Activated B cell treated with CpG ODN at 0.5 μM for 24 hours (primary cell): Measurements from ENCODE around the gene MYH7. TPM values are rescaled to one million over a fixed set of nuclear protein-coding genes. Genes with fewer than 3 reads are reported as not detected.

Source experiments
- ATAC-seq: fragments of 200-7000 bp; cut with Tn5 transposase; one replicate; pipeline ENCODE4 v1.10.0; 2021; ENCODE audit warnings: low read depth, mild to moderate bottlenecking, moderate library complexity
- CTCF ChIA-PET: fragments of 350-600 bp; sonication (Branson Sonifier 250); formaldehyde crosslinking; loops from one replicate; lab custom pipeline; 2021; ENCODE audit warnings: antibody characterized with exemption; lab: Charles Lee
- POLR2A ChIA-PET: fragments of 350-600 bp; sonication (Branson Sonifier 250); formaldehyde crosslinking; loops from one replicate; lab custom pipeline; 2021; ENCODE audit warnings: antibody characterized with exemption; lab: Charles Lee
- DNase-seq: peaks from one replicate; pipeline ENCODE4 v3.0.0; 2022
- H3K27ac Mint-ChIP-seq: one replicate; pipeline ENCODE4 v1.8.0; 2020; ENCODE audit warnings: mixed read lengths
- H3K27me3 Mint-ChIP-seq: one replicate; pipeline ENCODE4 v1.8.0; 2021; ENCODE audit warnings: mixed read lengths
- H3K36me3 Mint-ChIP-seq: one replicate; pipeline ENCODE4 v1.8.0; 2021; ENCODE audit warnings: low read depth, mixed read lengths
- H3K4me1 Mint-ChIP-seq: one replicate; pipeline ENCODE4 v1.8.0; 2021; ENCODE audit warnings: mixed read lengths
- H3K4me3 Mint-ChIP-seq: one replicate; pipeline ENCODE4 v1.8.0; 2020; ENCODE audit warnings: mild to moderate bottlenecking, mixed read lengths
- H3K9me3 Mint-ChIP-seq: one replicate; pipeline ENCODE4 v1.8.0; 2020; ENCODE audit warnings: mixed read lengths
- CTCF ChIP-seq: fragments of 200-600 bp; IDR thresholded peaks from one replicate; pipeline ENCODE4 v1.8.0; 2022; ENCODE audit warnings: antibody characterized with exemption, mild to moderate bottlenecking
- intact Hi-C: fragments of 100-400 bp; cut with micrococcal nuclease; formaldehyde crosslinking; loops from one replicate; pipeline ENCODE4 v1.15.1; 2024
- total RNA-seq: library from RNA; stranded (reverse); gene quantifications from 2 replicates; pipeline ENCODE4 v1.2.3, GENCODE V29; 2022

The MYH7 gene
- total RNA-seq, 1 donor from 2014 or later = not detected

DNA sequence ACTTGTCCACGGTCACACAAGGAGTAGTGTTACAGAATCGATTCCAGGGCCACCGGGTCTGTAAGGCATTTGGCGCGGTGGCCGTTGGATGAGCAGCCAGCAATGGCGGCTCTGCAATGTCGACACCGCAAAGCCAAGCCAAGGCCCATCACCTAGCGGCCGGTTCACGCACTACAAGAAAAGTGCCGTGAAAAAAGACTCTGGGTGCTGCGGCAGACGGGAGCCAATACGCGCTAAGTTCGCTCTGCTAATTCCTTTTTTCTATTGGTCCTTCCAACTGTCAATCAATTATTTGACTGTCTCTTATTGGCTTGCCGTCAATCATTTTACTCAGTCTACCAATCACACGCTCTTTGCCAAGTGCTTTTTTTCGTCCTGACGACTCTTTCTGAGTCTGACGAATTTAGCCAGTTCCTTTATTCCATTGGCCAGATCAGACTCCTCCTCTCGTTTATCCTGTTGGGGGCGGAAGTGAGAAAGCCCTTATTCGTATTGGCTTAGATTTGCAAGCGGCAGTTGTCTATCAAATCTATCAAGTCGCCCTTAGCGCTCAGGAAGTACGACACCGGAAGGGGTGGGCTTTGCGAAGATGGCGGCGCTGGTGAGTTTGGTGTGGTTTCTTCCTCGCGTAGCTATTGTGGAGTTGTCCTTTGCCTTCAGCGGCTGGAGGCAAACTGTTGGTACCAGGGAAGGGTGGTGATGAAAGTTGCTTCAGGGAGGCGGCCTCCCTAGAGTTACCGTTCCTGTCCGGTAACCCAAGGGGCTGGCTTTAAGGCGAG, 33.9 kb upstream of the MYH7 start, which contains the start of gene NGDN:
NGDN (plus strand) TSS at position 577 of the 779 bp plus-strand sequence; CDS start at position 590, 13 bp downstream.
- peaks cover 33% of the 10 kb centered on the region for H3K36me3 Mint-ChIP-seq
- peak; percentile 90 for ATAC-seq
- ChIA-PET CTCF (interaction anchor here (0.7 kb wide), 1 partner anchor 9 kb away, joined by 3 read pairs; no protein-coding TSS in a partner anchor), POLR2A (interaction anchor here (0.6 to 1.5 kb wide), 9 partner anchors 9 to 1782 kb away, joined by 3 to 6 read pairs (median 4); partner anchors contain the start of genes ACIN1, AP1G2, C14orf119 and PABPN1)
- no peaks in the 10 kb centered on the region for H3K9me3 Mint-ChIP-seq
- no peak within 1 kb of the TSS for H3K27ac Mint-ChIP-seq
- DNase-seq = peak; percentile 80
- intact Hi-C loops = loop anchor here (1.0 to 10.0 kb wide), 12 partner anchors 9 to 973 kb away; partner anchors contain the start of genes ACIN1, AP1G2, C14orf119 and DAD1
- H3K4me3 Mint-ChIP-seq = no peak within 1 kb of the TSS
- TF ChIP-seq CTCF = no peak
- no peaks in the 10 kb centered on the region for H3K27me3 Mint-ChIP-seq
- peaks cover 11% of the 10 kb centered on the region for H3K4me1 Mint-ChIP-seq

DNA sequence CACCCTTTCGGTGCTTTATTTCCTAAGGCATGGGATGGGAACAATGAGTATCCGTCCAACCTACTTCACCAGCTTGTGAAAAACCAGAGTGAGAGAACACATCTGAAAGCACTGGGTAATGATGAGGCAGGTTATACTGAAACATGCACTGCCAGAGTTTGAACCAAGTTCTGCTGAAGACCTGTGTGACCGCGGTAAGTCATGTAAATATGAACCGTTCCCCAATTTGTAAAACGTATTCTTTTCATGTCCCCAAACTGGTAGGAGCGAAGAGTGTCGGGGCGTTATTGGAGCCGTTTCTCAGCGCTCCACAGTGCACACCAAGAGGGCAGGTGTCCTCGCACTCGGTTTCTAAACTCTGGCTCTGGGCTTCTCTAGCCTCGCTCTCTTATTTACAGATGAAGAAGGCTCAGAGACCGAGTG, 33.3 kb upstream of the MYH7 start:
- ChIA-PET CTCF (interaction anchor here (1.3 kb wide), 1 partner anchor 10 kb away, joined by 4 read pairs; no protein-coding TSS in a partner anchor), POLR2A (interaction anchor here (0.6 to 1.4 kb wide), 3 partner anchors 10 to 374 kb away, joined by 3 to 6 read pairs (median 4); partner anchors contain the start of genes ACIN1, C14orf119 and PABPN1)
- H3K36me3 Mint-ChIP-seq = peaks cover 29% of the 10 kb centered on the region
- no peak overlapping the region for H3K4me3 Mint-ChIP-seq
- no peaks in the 10 kb centered on the region for H3K9me3 Mint-ChIP-seq
- no peak for DNase-seq
- H3K27me3 Mint-ChIP-seq = no peaks in the 10 kb centered on the region
- peaks cover 11% of the 10 kb centered on the region for H3K4me1 Mint-ChIP-seq
- ATAC-seq = no peak
- TF ChIP-seq CTCF = no peak
- intact Hi-C loops = loop anchor here (1.0 to 10.0 kb wide), 12 partner anchors 10 to 974 kb away; partner anchors contain the start of genes ACIN1, AP1G2, C14orf119 and DAD1
- H3K27ac Mint-ChIP-seq = no peak overlapping the region

GRCh38 chr14:23465261-23465660, 29.8 kb upstream of the MYH7 start:
- Mint-ChIP-seq H3K27me3 (peaks cover 7% of the 10 kb centered on the region), H3K4me1 (peaks cover 2% of the 10 kb centered on the region), H3K27ac (no peak overlapping the region), H3K4me3 (no peak overlapping the region), H3K36me3 (no peaks in the 10 kb centered on the region), H3K9me3 (no peaks in the 10 kb centered on the region)
- TF ChIP-seq CTCF = no peak
- CTCF ChIA-PET = no interaction called here
- intact Hi-C loops = loop anchor here (10.0 kb wide), 1 partner anchor 340 kb away; no protein-coding TSS in a partner anchor
- DNase-seq (no peak), ATAC-seq (no peak)
- POLR2A ChIA-PET = no interaction called here

DNA sequence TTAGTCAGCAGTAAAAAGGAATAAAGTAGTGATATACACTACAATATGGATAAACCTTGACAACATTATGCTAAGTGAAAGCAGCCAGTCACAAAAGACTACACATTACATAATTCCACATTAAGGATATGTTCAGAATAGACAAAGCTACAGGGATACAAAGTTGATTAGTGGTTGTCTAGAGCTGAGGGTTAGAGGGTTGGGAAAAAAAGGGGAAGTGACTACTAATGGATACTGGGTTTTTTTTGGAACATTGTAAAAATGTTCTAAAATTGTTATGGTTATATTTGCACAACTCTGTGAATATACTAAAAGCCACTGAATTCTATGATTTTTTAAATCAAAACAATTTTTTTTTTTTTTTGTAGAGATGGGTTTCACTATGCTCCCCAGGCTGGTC, 29.2 kb upstream of the MYH7 start:
- POLR2A ChIA-PET = no interaction called here
- ATAC-seq = no peak
- no peak for TF ChIP-seq CTCF
- intact Hi-C loops = loop anchor here (10.0 kb wide), 1 partner anchor 340 kb away; no protein-coding TSS in a partner anchor
- no peaks in the 10 kb centered on the region for H3K9me3 Mint-ChIP-seq
- no peaks in the 10 kb centered on the region for H3K4me1 Mint-ChIP-seq
- DNase-seq = no peak
- H3K27ac Mint-ChIP-seq = no peak overlapping the region
- CTCF ChIA-PET = no interaction called here
- H3K4me3 Mint-ChIP-seq = no peak overlapping the region
- no peaks in the 10 kb centered on the region for H3K36me3 Mint-ChIP-seq
- H3K27me3 Mint-ChIP-seq = peaks cover 9% of the 10 kb centered on the region

DNA sequence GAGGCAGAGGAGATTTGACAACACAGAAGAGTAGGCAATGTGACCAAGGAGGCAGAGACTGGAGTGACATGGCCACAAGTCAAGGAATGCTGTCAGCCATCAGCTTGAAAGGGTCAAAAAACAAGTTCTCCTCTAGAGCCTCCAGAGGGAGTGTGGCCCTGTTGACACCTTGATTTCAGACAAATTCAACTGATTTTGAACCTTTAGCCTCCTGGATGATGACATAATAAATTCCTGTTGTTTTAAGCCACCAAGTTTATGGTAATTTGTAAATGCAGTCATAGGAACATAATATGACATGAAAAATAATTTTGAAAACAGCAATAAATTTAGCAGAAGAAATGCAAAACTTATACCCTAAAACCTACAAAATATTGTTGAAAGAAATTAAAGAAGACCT, 25.5 kb upstream of the MYH7 start:
- TF ChIP-seq CTCF = no peak
- intact Hi-C loops = loop anchor here (10.0 kb wide), 1 partner anchor 336 kb away; no protein-coding TSS in a partner anchor
- no peak overlapping the region for H3K4me3 Mint-ChIP-seq
- no peaks in the 10 kb centered on the region for H3K36me3 Mint-ChIP-seq
- ATAC-seq = no peak
- ChIA-PET POLR2A (no interaction called here), CTCF (no interaction called here)
- DNase-seq = no peak
- H3K9me3 Mint-ChIP-seq = no peaks in the 10 kb centered on the region
- no peaks in the 10 kb centered on the region for H3K4me1 Mint-ChIP-seq
- H3K27ac Mint-ChIP-seq = no peak overlapping the region
- H3K27me3 Mint-ChIP-seq = peaks cover 20% of the 10 kb centered on the region
